H9 (cell line): ENCODE results near the gene FLT3. TPM values are rescaled to one million over a fixed set of nuclear protein-coding genes. Genes with fewer than 3 reads are reported as not detected.

ENCODE experiments used
- DNase-seq: peaks from one replicate; pipeline ENCODE4 v3.0.0-alpha.2; 2017
- H2AFZ ChIP-seq: one replicate; pipeline ENCODE4 v1.6.1; 2013; ENCODE audit warnings: mild to moderate bottlenecking, low read length, control low read depth, moderate library complexity
- H2AK5ac ChIP-seq: 2 replicates; pipeline ENCODE4 v1.6.1; 2013; ENCODE audit warnings: low read length, control low read depth, mixed read lengths; ENCODE audit not compliant: insufficient read length
- H2BK120ac ChIP-seq: one replicate; pipeline ENCODE4 v1.6.1; 2013; ENCODE audit warnings: low read depth, mild to moderate bottlenecking, low read length, control low read depth, inconsistent platforms; ENCODE audit not compliant: poor library complexity, severe bottlenecking
- H2BK12ac ChIP-seq: 2 replicates; pipeline ENCODE4 v1.6.1; 2013; ENCODE audit warnings: low read length, control low read depth, mixed read lengths, low read depth; ENCODE audit not compliant: insufficient read length
- H2BK15ac ChIP-seq: 2 replicates; pipeline ENCODE4 v1.6.1; 2013; ENCODE audit warnings: low read depth, low read length, control low read depth
- H2BK20ac ChIP-seq: one replicate; pipeline ENCODE4 v1.6.1; 2013; ENCODE audit warnings: low read depth, mild to moderate bottlenecking, low read length, control low read depth, inconsistent platforms; ENCODE audit not compliant: poor library complexity, severe bottlenecking
- H2BK5ac ChIP-seq: 2 replicates; pipeline ENCODE4 v1.6.1; 2013; ENCODE audit warnings: low read length, control low read depth, mixed read lengths; ENCODE audit not compliant: insufficient read length
- H3K14ac ChIP-seq: 2 replicates; pipeline ENCODE4 v1.6.1; 2013; ENCODE audit warnings: low read length, control low read depth; ENCODE audit not compliant: insufficient read depth
- H3K18ac ChIP-seq: 2 replicates; pipeline ENCODE4 v1.6.1; 2013; ENCODE audit warnings: low read depth, mild to moderate bottlenecking, mixed read lengths, low read length, control low read depth; ENCODE audit not compliant: insufficient read length
- H3K23ac ChIP-seq: 2 replicates; pipeline ENCODE4 v1.6.1; 2013; ENCODE audit warnings: low read length, control low read depth, mixed read lengths, low read depth; ENCODE audit not compliant: insufficient read length
- H3K23me2 ChIP-seq: 2 replicates; pipeline ENCODE4 v1.6.1; 2013; ENCODE audit warnings: low read depth, mild to moderate bottlenecking, mixed read lengths, low read length, control low read depth; ENCODE audit not compliant: insufficient read length, poor library complexity, severe bottlenecking
- H3K27ac ChIP-seq: 2 replicates; pipeline ENCODE4 v1.5.1; 2013; ENCODE audit warnings: low read length, control low read depth, mixed read lengths, low read depth; ENCODE audit not compliant: insufficient read length
- H3K27me3 ChIP-seq: 2 replicates; pipeline ENCODE4 v1.6.1; 2013; ENCODE audit warnings: low read length, control low read depth, inconsistent platforms; ENCODE audit not compliant: insufficient read depth
- H3K4ac ChIP-seq: 2 replicates; pipeline ENCODE4 v1.6.1; 2013; ENCODE audit warnings: low read depth, mild to moderate bottlenecking, control low read depth, inconsistent platforms, low read length, moderate library complexity
- H3K4me1 ChIP-seq: 2 replicates; pipeline ENCODE4 v1.6.1; 2013; ENCODE audit warnings: low read length, control low read depth, inconsistent platforms; ENCODE audit not compliant: insufficient read depth
- H3K4me2 ChIP-seq: 2 replicates; pipeline ENCODE4 v1.6.1; 2013; ENCODE audit warnings: low read length, control low read depth, mixed read lengths; ENCODE audit not compliant: insufficient read length, insufficient read depth
- H3K56ac ChIP-seq: 2 replicates; pipeline ENCODE4 v1.6.1; 2013; ENCODE audit warnings: low read depth, mild to moderate bottlenecking, mixed read lengths, low read length, control low read depth; ENCODE audit not compliant: insufficient read length
- H3K79me1 ChIP-seq: 2 replicates; pipeline ENCODE4 v1.6.1; 2013; ENCODE audit warnings: low read depth, mild to moderate bottlenecking, moderate library complexity, low read length, control low read depth, inconsistent platforms; ENCODE audit not compliant: insufficient read depth, poor library complexity, severe bottlenecking
- H3K79me2 ChIP-seq: 2 replicates; pipeline ENCODE4 v1.6.1; 2013; ENCODE audit warnings: low read length, control low read depth, inconsistent platforms; ENCODE audit not compliant: insufficient read depth
- H3K9ac ChIP-seq: 2 replicates; pipeline ENCODE4 v1.6.1; 2013; ENCODE audit warnings: low read length, control low read depth, mixed read lengths; ENCODE audit not compliant: insufficient read length; ENCODE audit errors: extremely low read depth
- H3K9me3 ChIP-seq: one replicate; pipeline ENCODE4 v1.6.1; 2013; ENCODE audit warnings: low read depth, low read length, inconsistent platforms; ENCODE audit not compliant: control insufficient read depth
- H3T11ph ChIP-seq: one replicate; pipeline ENCODE4 v1.6.1; 2013; ENCODE audit warnings: mild to moderate bottlenecking, low read length, control low read depth, inconsistent platforms
- H4K20me1 ChIP-seq: one replicate; pipeline ENCODE4 v1.6.1; 2013; ENCODE audit not compliant: control insufficient read depth, insufficient read length, insufficient read depth
- H4K5ac ChIP-seq: 2 replicates; pipeline ENCODE4 v1.6.1; 2013; ENCODE audit warnings: low read depth, mild to moderate bottlenecking, mixed read lengths, low read length, control low read depth; ENCODE audit not compliant: insufficient read length
- H4K8ac ChIP-seq: replicated peaks from 2 replicates; pipeline ENCODE4 v1.6.1; 2013; ENCODE audit warnings: low read length, control low read depth, mixed read lengths, low read depth; ENCODE audit not compliant: insufficient read length
- H4K91ac ChIP-seq: 2 replicates; pipeline ENCODE4 v1.6.1; 2013; ENCODE audit warnings: low read depth, mild to moderate bottlenecking, moderate library complexity, mixed read lengths, low read length, control low read depth; ENCODE audit not compliant: insufficient read length
- H3K27ac Mint-ChIP-seq, 3 experiments: 2 replicates in 2 of 3; 3 replicates in 1 of 3; pipeline ENCODE4 v1.8.0; 2020 to 2021; ENCODE audit warnings: mixed read lengths in 3 of 3, mild to moderate bottlenecking in 1 of 3, moderate library complexity in 1 of 3
- H3K27me3 Mint-ChIP-seq: 2 replicates; pipeline ENCODE4 v1.8.0; 2021; ENCODE audit warnings: low read depth, mild to moderate bottlenecking, moderate library complexity, mixed read lengths
- H3K36me3 Mint-ChIP-seq, 3 experiments: 2 replicates in 2 of 3; 3 replicates in 1 of 3; pipeline ENCODE4 v1.8.0; 2020 to 2021; ENCODE audit warnings: low read depth in 3 of 3, mixed read lengths in 3 of 3; ENCODE audit not compliant: insufficient read depth in 1 of 3
- H3K4me1 Mint-ChIP-seq, 2 experiments: 2 replicates each; pipeline ENCODE4 v1.8.0; 2020; ENCODE audit warnings: mixed read lengths in 2 of 2
- H3K4me3 Mint-ChIP-seq, 2 experiments: 2 replicates in 1 of 2; 3 replicates in 1 of 2; pipeline ENCODE4 v1.8.0; 2020 to 2021; ENCODE audit warnings: mild to moderate bottlenecking in 2 of 2, mixed read lengths in 2 of 2, moderate library complexity in 1 of 2
- H3K9me3 Mint-ChIP-seq, 2 experiments: 2 replicates in 1 of 2; 3 replicates in 1 of 2; pipeline ENCODE4 v1.8.0; 2020; ENCODE audit warnings: mild to moderate bottlenecking in 2 of 2, mixed read lengths in 2 of 2, moderate library complexity in 1 of 2
- CTCF ChIP-seq: fragments of 200-600 bp; sonication (generic); conservative IDR thresholded peaks from 3 replicates; pipeline ENCODE4 v1.8.0; 2021; ENCODE audit warnings: antibody characterized with exemption, mild to moderate bottlenecking
- WGBS: extraction: QIAGEN DNeasy Blood & Tissue Kit; methylation state at CpG from one replicate; pipeline ENCODE4 v1.1.7; 2013; ENCODE audit warnings: missing lambda C conversion rate, low lambda C conversion rate, mixed read lengths; ENCODE audit not compliant: insufficient read length; ENCODE audit errors: extremely low coverage; 5-methylcytosine and 5-hydroxymethylcytosine counted together
- total RNA-seq: library from RNA; stranded (reverse); gene quantifications from 2 replicates; pipeline ENCODE4 v1.2.1, GENCODE V29; 2021

FLT3 gene
- total RNA-seq, 1 experiment from 2014 or later, result 0.44 TPM

DNA sequence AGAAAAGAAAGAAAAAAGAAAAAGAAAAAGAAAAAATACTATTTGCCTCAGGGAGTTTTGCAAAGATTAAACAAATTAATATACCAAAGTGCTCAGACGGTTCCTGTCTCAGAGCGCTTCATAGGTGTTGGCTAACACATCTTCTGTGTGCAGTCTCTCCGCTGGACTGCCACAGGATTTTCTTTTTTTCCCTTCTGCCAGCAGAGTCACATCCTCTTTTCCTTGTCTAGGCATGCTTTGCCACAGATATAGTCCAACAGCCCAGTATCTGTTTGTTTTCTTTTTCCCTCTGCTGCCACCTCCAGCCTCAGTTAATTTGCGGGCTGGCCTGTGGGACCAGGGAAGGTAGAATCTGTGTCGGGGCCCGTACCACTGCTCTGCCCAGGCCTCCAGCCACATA, 108.5 kb downstream of the FLT3 start:
- H3K27me3 Mint-ChIP-seq, result peaks cover 87% of the 10 kb centered on the region
- no peak overlapping the region for H3K23ac ChIP-seq
- H3K14ac ChIP-seq, result no peak overlapping the region; the same call in 1 of the 2 replicates
- DNase-seq, result no peak
- no peaks in the 10 kb centered on the region for H3K36me3 Mint-ChIP-seq
- no peak overlapping the region for H4K5ac ChIP-seq
- H3K9ac ChIP-seq, result no peak overlapping the region
- H3K4me2 ChIP-seq, result no peak overlapping the region
- H3K27ac ChIP-seq, result no peak overlapping the region
- H3K4me3 Mint-ChIP-seq, result no peak overlapping the region
- H3K4me1 Mint-ChIP-seq, result no peaks in the 10 kb centered on the region
- H3K9me3 Mint-ChIP-seq, result no peaks in the 10 kb centered on the region
- H3K18ac ChIP-seq, result no peak overlapping the region
- H4K20me1 ChIP-seq, result no peaks in the 10 kb centered on the region
- H2BK20ac ChIP-seq, result no peak overlapping the region
- no peak overlapping the region for H2BK5ac ChIP-seq
- TF ChIP-seq CTCF, result no peak
- no peak overlapping the region for H2BK12ac ChIP-seq
- no peak overlapping the region for H3K27ac Mint-ChIP-seq
- H2AFZ ChIP-seq, result no peak overlapping the region
- no peak overlapping the region for H2BK15ac ChIP-seq
- no peak overlapping the region for H3T11ph ChIP-seq
- no peak overlapping the region for H4K8ac ChIP-seq
- H2BK120ac ChIP-seq, result no peak overlapping the region
- no peak overlapping the region for H3K4ac ChIP-seq
- no peaks in the 10 kb centered on the region for H3K9me3 ChIP-seq
- H2AK5ac ChIP-seq, result no peak overlapping the region
- H3K27me3 ChIP-seq, result no peaks in the 10 kb centered on the region; the same call in 1 of the 2 replicates
- no peak overlapping the region for H3K56ac ChIP-seq
- no peaks in the 10 kb centered on the region for H3K4me1 ChIP-seq
- no CpG with 5 or more reads among the region's 6 CpGs for WGBS
- H4K91ac ChIP-seq, result no peak overlapping the region
- no peaks in the 10 kb centered on the region for H3K23me2 ChIP-seq
- H3K79me1 ChIP-seq, result no peaks in the 10 kb centered on the region
- H3K79me2 ChIP-seq, result no peaks in the 10 kb centered on the region
